ENCODE data around the gene RARA.
"Not testable (repeated sequence)": the region's sequence is repeated elsewhere in the genome, so short reads cannot be mapped to it uniquely, and the experiment has no call there.

Gene RARA

DNA sequence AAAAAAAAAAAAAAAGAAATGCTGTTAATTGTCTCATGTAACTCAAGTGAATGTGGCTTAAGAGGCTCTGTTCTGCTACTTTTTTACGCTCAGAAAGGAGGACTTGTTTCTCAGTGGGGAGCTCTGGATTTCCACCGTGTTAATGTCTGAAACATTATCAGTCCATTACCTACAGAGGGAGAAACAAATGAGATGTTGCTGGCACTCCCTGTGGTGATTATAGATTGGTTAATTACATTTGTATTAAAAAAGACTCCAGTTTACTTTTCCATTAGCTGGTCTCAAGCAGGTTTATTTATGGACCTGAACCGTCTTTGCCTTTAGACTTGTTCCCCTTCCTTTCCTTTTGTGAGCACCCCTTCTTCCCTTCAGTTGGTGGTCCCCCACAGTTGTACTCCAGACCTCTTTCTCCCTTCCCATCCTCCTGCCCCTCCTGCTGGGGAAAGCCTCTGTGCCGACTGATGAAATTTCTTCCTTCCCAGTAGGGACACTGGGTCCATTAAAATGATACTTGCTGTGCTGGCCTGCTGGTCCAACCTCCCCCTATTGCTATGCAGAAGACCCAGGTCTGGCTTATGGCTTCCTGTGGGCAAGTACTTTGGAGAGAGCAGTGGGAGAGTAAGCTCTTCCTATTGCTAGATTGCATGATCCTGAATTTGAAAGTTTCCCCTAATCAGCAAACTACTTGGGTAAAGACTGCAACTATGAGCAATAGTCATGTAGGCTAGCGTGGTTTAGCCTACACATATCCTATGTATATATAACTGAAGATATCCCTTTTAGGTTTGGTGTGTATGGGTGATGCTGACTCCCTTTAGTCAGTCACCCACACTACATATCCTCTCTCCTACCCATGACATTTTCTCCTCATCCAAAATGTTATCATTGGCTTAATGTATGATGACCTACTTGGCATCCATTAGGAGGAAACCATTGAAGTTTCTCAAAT, 13.2 kb upstream of the RARA start:
- DNase-seq (ENCODE audit: low read depth, low spot score) = no peak

DNA sequence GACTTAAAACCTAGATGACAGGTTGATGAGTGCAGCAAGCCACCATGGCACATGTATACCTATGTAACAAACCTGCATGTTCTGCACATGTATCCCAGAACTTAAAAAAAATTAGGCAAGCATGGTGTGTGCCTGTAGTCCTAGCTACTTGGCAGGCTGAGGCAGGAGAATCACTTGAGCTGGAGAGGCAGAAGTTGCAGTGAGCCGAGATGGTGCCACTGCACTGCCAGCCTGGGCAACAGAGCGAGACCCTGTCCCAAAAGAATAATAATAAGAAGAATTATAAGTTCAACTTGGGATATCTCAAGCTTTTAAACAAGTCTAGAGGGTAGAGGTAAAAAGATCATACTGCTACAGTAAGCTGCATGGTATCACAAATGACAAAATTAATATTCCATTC, 11.5 kb upstream of the RARA start:
- DNase-seq (ENCODE audit: low read depth, low spot score) = no peak
- H3K27ac ChIP-seq = no peak overlapping the region

More for the DNA sequence above, 13.2 kb upstream of the RARA start:
- no peak overlapping the region for H3K27ac ChIP-seq

DNA sequence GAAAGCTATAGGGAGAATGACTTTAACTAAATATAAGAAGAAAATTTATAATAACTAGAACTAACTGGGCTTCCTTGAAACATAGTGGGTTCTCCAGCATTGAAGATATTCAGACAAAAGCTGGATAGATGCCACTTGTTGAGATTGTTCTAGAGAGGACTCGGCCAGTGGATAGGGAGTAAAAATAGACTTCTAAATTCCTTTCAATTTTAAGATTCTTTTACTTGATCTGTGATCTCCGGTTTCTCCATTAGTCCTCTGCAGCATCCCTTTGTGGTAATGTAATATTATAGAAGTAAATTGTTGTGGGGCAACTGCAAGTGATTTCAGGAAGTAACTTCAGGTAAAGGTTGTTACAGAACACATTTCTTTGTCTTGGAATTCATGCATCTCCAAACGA, 10.3 kb upstream of the RARA start:
- H3K27ac ChIP-seq = no peak overlapping the region
- no peak for DNase-seq (ENCODE audit: low read depth, low spot score)

DNA sequence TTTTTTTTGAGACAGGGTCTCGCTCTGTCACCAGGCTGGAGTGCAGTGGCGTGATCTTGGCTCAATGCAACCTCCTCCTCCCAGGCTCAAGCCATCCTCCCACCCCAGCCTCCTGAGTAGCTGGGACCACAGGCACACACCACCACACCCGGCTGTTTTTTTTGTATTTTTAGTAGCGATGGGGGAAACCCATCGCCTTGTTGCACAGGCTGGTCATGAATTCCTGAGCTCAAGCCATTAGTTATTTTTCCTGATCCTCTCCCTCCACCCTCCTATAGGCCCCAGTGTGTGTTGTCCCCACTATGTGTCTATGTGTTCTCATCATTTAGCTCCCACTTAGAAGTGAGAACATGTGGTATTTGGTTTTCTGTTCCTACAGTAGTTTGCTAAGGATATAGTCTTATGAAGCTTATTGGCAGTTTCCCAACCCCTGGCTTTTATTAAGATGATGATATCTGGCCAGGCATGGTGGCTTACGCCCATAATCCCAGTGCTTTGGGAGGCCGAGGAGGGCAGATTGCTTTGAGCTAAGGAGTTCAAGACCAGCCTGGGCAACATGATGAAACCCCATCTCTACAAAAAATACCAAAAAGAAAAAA, 9.7 kb upstream of the RARA start:
- not testable (repeated sequence) for DNase-seq (ENCODE audit: low read depth, low spot score); H3K27ac ChIP-seq

DNA sequence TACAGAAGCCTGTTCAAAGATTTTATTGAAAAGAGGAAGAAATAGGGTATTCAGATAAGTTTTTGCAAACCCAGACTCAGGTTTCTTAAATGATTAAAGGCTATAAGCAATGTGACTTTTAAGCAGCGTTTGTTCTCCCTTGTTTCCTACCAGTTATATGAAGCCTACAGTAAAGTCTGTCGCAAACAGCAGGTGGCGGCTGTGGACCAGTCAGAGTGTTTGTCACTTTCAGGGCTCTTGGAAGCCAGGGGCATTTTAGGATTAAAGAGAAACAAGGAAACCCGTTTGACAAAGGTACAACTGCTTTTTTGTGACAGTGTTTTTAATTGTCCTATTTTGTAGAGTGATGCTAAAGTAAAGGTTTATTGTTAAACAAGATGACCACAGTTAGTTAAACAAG, 7.7 kb upstream of the RARA start:
- H3K27ac ChIP-seq = no peak overlapping the region
- no peak for DNase-seq (ENCODE audit: low read depth, low spot score)

DNA sequence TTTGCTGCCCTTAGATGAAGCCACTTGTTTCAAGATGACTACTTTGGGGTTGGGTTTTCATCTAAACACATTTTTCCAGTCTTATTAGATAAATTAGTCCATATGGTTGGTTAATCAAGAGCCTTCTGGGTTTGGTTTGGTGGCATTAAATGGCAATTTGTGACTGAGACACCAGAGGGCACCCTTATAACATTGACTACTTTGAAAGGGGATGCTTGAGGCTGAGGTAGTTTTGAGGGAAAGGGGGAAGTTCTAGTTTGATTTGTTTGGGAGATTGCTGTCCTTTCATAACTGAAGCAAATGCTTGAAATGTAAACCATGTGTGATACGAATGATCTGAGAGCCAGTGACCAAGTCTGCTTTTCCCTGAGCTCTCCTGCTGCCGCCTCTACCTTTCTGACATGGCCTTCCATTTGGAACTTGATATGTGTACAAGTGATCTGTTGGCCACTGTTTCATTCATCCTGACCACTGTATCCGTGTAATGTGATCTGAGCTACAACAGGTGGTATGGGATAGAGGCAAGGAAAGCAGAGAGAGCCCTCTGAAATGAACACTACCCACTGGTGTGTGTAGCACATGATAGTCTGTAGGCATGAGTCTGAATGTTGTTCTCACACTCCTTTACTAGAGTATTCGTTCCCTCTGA, 5.8 kb upstream of the RARA start:
- no peak for DNase-seq (ENCODE audit: low read depth, low spot score)
- H3K27ac ChIP-seq = no peak overlapping the region

DNA sequence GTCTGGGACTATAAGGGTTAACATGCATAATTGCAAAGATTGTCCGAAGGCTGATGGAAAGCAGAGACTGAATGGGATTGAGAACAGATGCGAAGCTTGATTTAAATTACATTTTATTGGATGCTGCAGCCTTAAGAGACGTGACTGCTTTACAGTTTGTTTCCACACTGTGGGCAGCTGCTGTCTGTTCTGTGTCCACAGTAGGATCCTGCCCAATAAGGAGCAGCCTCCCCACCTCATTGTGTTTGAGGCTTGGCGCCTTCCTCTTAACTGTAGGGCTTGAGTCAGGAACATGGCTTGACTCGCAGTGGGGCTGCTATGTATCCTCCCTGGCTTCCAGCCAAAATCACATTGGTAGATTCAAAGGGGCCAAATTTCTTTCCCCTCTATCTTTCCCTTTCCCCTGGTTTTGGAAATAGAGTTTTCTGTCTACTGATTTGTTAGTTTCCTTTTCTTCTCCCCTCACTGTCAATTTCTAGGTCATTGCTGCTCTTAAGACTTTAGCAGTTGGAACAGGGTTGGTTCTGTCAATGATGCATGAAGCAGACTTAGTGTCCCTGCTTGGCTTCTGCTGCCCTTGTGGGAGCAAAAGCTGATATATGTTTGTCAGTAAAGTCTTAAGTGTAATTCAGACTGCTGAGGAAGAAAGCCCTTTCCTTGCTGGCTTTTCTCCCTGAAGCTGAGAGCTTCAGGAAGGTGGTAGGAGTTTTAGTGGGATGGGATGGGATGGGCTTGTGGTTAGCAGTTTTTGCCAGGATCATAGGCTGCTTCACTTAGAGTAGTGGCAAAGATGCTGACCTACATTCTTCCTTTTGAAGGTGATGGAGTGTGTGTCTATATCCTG, 5.0 kb upstream of the RARA start:
- H3K27ac ChIP-seq = no peak overlapping the region
- DNase-seq (ENCODE audit: low read depth, low spot score) = no peak

DNA sequence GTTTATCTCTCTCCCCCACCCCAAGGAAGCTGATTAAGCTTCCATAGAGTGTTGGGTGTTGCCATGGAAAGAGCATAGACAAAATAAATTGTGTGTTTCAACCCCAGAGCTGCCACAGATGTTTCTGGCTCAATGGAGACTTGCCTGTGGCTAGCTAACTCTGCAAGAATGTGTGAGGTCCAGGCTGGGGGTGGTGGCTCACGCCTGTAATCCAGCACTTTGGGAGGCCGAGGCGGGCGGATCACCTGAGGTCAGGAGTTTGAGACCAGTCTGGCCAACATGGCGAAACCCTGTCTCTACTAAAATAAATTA, 4.5 kb upstream of the RARA start:
- DNase-seq (ENCODE audit: low read depth, low spot score); H3K27ac ChIP-seq: not testable (repeated sequence)

DNA sequence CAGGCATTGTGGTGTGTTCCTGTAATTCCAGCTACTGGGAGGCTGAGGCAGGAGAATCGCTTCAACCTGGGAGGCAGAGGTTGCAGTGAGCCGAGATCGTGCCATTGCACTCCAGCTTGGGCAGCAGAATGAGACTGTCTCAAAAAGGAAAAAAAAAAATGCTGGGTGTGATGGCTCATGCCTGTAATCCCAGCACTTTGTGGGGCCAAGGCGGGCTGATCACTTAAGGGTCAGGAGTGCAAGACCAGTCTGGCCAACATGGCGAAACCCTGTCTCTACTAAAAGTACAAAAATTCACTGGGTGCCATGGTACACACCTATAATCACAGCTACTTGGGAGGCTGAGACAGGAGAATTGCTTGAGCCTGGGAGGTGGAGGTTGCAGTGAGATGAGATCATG, 4.1 kb upstream of the RARA start:
- not testable (repeated sequence) for H3K27ac ChIP-seq; DNase-seq (ENCODE audit: low read depth, low spot score)

DNA sequence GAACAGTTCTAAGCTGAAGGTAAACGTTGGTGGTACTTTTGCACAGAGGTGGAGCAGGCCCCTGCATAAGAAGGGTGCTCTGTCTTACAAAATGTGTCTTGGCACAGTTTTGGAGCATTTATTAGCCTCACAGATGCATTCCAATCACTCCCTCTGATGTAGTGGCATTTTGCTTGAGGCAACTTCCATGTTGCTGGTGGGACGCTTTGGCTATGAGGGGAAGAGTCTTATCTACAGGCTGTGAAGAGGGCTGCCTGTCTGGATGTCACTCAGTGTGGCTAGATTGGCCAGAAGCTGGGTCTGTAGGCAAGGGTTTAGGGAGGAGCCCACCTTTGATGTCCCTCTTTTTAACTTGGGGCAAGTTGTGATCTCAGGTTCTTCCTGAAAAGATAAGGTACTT, 2.6 kb upstream of the RARA start:
- no peak for DNase-seq (ENCODE audit: low read depth, low spot score)
- no peak overlapping the region for H3K27ac ChIP-seq

DNA sequence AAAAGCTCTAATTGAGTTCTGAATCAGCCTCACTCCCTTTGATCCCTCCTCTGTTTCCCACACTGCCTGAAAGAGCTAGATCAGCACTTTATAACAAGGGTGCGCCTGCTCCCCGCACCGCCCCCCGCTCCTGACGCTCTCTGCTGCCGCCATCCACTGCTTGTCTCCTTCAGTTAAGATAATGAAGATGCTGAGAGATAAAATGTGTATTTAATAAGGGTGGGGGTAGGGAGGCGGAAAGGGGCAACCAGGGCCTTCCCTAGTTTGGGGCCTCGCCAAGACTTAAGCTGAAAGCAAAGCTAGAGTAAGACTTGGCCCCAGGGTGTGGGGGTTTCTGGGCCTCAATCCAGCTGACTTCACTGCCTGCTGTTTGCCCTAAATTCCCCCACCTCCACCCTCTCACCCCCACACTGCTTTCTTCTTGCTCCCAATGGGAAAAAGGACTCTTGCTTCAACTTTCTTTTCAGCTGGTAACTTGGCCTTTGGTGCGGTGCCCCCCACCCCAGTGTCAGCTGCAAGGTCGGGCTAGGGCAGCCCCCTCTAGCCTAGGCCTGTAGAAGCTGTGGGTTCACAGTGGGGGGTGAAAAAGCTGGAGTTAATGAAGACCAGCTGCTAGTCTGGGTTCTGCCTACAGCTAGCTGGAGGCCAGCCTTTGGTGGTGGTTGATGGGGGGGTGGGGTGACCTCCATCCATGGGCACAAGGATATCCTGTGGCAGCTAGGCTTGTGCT, 1.8 kb upstream of the RARA start:
- H3K27ac ChIP-seq = no peak overlapping the region
- no peak for DNase-seq (ENCODE audit: low read depth, low spot score)

DNA sequence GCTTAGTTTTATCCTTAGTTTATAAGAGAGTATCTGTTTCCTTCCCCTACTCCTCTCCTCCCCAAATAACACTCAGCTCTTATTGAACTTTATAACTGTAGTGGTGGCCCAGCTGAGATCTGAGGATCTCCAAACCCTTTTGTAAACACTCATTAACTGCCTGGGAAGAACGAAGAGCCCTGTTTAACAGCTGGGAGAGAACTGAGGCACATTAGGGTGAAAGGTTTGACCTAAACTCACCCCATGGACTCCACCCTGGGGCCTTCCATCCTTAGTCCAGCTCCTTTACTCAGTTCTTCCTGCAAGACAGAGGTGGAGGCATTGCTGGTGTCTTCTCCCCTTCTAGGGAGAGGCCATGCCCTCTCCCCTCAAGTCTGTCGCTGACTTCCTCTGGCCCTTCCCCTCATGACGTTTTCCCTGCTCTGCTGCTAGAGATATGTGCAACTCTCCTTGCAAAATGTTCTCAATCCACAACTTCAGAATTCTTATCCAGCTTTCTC, 1.2 kb upstream of the RARA start:
- H3K27ac ChIP-seq = no peak overlapping the region
- no peak for DNase-seq (ENCODE audit: low read depth, low spot score)

DNA sequence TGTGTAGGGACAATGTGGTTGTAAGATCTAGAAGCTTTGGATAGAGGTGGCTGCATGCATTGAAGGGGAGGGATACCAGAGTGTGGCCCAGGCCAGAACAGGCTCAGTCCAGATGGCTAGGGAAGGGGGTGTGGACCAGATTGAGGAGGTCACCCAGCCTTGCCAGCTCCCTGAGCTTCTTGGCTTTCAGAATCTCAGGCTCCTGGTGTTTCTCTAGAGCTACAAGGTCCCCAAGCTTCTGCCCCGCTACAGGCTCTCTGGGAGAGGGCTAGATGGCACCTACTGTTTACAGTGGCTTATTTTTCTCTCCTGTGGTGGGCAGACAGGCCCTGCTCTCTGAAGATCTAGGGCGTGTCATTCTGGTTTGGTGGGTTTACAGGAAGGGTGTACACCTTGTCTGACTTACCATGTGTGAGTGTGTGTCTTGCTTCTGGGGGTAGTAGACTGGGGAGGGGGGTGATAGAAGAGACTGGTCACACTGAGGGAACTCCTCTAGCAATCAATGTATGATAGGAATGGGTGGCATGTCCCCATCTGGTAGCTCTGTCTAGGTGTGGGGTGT, 1.1 kb downstream of the RARA start:
- no peak for DNase-seq (ENCODE audit: low read depth, low spot score)
- no peak overlapping the region for H3K27ac ChIP-seq

DNA sequence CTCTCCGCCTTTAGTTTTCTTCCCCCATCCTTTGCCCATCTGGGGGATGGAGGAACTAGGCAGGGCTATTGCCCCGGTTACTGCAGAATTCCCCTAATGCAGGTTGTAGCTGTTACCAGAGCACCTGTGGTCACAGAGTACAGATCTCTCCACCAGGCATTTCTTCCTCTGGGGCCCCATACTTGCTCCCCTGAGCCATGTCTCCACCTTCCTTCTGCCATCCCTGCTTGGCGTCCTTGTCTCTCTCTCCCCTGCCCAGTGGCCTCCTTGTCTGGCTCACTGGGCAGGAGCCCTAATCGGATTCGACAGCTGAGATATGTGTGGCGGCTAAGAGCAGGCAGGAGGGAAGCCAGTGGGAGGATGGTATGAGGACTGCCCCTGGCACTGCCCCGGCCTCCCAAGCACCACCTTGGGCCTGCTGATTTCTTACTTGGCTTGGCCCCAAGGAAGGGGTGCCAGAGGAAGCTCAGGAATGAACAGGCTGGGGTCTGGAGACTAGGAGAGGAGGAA, 2.0 kb downstream of the RARA start:
- no peak for DNase-seq (ENCODE audit: low read depth, low spot score)
- peak overlapping the region; percentile 91 for H3K27ac ChIP-seq

DNA sequence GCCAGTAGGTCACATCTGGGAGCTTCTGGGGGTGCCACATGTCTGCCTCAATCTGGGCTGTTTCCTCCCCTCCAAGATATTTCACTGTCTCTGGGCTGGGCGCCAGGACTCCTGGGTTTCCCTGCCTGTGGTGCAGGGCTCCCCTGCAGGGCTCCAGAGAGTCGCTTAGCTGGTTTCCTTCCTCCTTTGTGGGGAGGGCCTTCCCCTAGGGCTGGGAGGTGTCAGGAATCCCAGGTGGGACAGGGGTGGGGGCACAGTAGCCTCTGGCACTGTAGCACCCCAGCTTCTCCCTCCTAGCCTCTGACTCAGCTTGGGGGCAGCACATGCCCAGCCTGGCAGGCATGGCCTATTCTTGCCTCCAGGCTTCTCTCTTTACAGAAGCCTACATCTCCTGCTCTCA, 2.6 kb downstream of the RARA start:
- peak overlapping the region; percentile 91 for H3K27ac ChIP-seq
- no peak for DNase-seq (ENCODE audit: low read depth, low spot score)

DNA sequence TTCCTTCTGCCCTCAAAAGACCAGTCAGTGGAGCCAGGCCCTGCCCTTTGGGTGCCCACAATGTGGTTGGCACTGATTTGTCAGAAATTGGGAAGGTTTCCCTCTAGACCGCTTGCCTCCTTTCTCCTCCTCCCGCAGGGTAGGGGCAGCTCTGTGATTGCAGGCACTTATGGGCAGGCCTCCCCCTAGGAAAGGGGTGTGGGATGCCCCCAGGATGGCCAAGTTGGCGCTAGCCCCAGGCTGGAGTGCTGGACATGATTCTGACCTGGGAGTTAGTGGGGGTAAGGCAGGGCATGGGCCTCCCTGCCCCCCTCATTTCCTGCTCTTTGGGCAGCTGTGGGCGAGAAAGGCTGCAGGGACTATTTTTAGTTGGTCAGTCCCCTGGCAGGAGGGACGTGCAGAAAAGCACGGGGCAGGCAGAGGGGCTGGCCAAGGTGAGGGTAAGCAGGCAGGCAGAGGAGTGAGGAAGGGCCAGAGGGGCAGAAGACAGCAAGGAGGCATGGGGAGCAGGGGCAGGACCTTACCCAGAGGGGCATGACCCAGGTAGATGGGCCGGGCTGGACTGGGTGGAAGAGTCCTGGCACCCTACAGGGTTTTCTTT, 3.3 kb downstream of the RARA start:
- peak overlapping the region; percentile 91 for H3K27ac ChIP-seq
- no peak for DNase-seq (ENCODE audit: low read depth, low spot score)

DNA sequence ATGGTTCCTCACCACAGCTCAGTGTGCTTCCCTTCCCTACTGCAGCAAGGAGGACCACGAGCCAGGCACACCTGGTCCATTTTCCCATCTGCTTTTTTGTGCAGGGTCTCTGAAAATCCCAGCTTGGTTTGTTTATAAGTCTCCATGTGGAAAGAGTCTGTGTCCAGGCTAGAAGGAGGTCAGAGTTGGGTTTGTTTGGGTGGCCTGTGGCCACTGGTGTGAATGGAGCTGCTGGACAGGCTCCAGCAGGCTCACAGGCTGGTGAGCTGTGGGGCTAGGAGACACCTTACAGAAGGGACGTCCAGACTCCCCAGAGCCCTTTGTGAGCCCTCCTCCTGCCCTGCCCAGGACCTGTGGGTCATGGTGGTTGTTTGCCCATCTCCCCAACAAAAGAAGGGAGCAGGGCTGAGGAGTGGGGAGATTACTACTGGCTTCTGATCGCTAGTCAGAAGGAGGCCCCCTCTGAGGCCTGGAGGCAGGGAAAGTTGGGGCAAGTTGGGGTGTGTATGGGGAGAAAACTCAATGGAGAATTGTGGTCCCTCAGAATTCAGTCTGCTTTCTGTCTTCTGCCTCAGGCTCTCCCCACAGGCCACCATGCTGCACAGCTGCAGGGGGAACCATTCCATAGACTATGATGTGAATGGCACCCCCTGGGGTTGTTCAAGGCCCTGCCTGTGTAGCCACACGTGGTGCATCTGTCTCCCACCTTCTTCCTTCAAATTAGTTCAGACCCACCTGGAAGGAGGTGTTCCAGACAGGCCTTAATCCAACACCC, 4.1 kb downstream of the RARA start:
- DNase-seq (ENCODE audit: low read depth, low spot score) = no peak
- H3K27ac ChIP-seq = peak overlapping the region; percentile 91

All from epithelial cell of prostate (primary cell).